HepG2 (cell line): ENCODE results near the gene SLC25A47. TPM values are rescaled to one million over a fixed set of nuclear protein-coding genes. Genes with fewer than 3 reads are reported as not detected.

ENCODE experiments used
- ATAC-seq: fragments of 200-7000 bp; cut with Tn5 transposase; 3 replicates; pipeline ENCODE4 v1.9.1; 2020; ENCODE audit warnings: mild to moderate bottlenecking, moderate library complexity
- BruUV-seq: library from RNA; stranded (reverse); fragments of 400-500 nt; replicated peaks from 2 replicates; lab custom pipeline; 2021; lab: Mats Ljungman, UMichigan
- CTCF ChIA-PET: fragments of 300-600 bp; formaldehyde crosslinking; extraction: SDS; loops from one replicate; lab custom pipeline; 2021; ENCODE audit warnings: low total read pairs, inconsistent platforms, low intra/inter-chr PET ratio; lab: Yijun Ruan, JAX
- POLR2A ChIA-PET: fragments of 350-600 bp; sonication (Branson Sonifier 250); formaldehyde crosslinking; loops from one replicate; lab custom pipeline; 2020; ENCODE audit warnings: antibody characterized with exemption, inconsistent platforms; lab: Yijun Ruan, JAX
- DNase-seq: peaks from one replicate; pipeline ENCODE4 v3.0.0-alpha.2; 2015; ENCODE audit warnings: low spot score
- FAIRE-seq: peaks from 3 replicates; lab custom pipeline; 2011; peaks lifted over from hg19 to GRCh38; lab: Jason Lieb, UNC
- H2AFZ ChIP-seq: one replicate; pipeline ENCODE4 v1.6.1; 2011; ENCODE audit warnings: low read length, inconsistent platforms
- H3K27ac ChIP-seq: fragments of 300-600 bp; 3 replicates; pipeline ENCODE4 v1.8.0; 2011; ENCODE audit warnings: mixed run types, mild to moderate bottlenecking, mixed read lengths, low read length, inconsistent platforms; ENCODE audit not compliant: insufficient read depth; ENCODE audit errors: extremely low read length
- H3K27me3 ChIP-seq, 2 experiments: fragments of 200-600 bp in 1 of 2; 2 replicates in 1 of 2; 3 replicates in 1 of 2; pipeline versions ENCODE4 v1.6.0 to v1.8.0; 2011; ENCODE audit warnings: low read length in 2 of 2, mild to moderate bottlenecking in 2 of 2, moderate library complexity in 2 of 2, inconsistent platforms in 1 of 2; ENCODE audit not compliant: insufficient read depth in 2 of 2, control insufficient read depth in 1 of 2
- H3K36me3 ChIP-seq, 2 experiments: fragments of 200-600 bp in 1 of 2; replicated peaks in 1 of 2; 2 replicates in 1 of 2; 3 replicates in 1 of 2; pipeline versions ENCODE4 v1.5.1 to v1.8.0; 2011; ENCODE audit warnings: low read length in 2 of 2, inconsistent platforms in 1 of 2; ENCODE audit not compliant: insufficient read depth in 2 of 2, control insufficient read depth in 1 of 2
- H3K4me1 ChIP-seq: 2 replicates; pipeline ENCODE4 v1.5.1; 2012; ENCODE audit warnings: low read length, inconsistent platforms; ENCODE audit not compliant: insufficient read depth
- H3K4me2 ChIP-seq: 2 replicates; pipeline ENCODE4 v1.6.0; 2011; ENCODE audit warnings: low read depth, low read length, inconsistent platforms
- H3K4me3 ChIP-seq, 3 experiments: fragments of 200-600 bp in 1 of 3; sonication (generic), shearing (Covaris generic) in 1 of 3; replicated peaks in 1 of 3; 2 replicates each; pipeline ENCODE4 v1.5.1; 2011 to 2016; ENCODE audit warnings: low read length in 3 of 3, inconsistent platforms in 2 of 3, low read depth in 2 of 3, mild to moderate bottlenecking in 2 of 3, control low read depth in 1 of 3, mixed read lengths in 1 of 3; ENCODE audit not compliant: insufficient read depth in 1 of 3
- H3K79me2 ChIP-seq: one replicate; pipeline ENCODE4 v1.6.1; 2011; ENCODE audit warnings: low read length, inconsistent platforms; ENCODE audit not compliant: insufficient read depth
- H3K9ac ChIP-seq: 2 replicates; pipeline ENCODE4 v1.6.0; 2011; ENCODE audit warnings: mild to moderate bottlenecking, low read depth, low read length, inconsistent platforms; ENCODE audit not compliant: insufficient read depth
- H3K9me3 ChIP-seq: 2 replicates; pipeline ENCODE4 v1.5.1; 2012; ENCODE audit warnings: mild to moderate bottlenecking, low read length
- H4K20me1 ChIP-seq: 2 replicates; pipeline ENCODE4 v1.6.0; 2011; ENCODE audit warnings: inconsistent platforms, mild to moderate bottlenecking, low read length, moderate library complexity; ENCODE audit not compliant: insufficient read depth
- MTA1 ChIP-seq: sonication (generic); formaldehyde crosslinking; IDR thresholded peaks from 2 replicates; pipeline ENCODE4 v1.4.0; 2020; ENCODE audit warnings: missing genetic modification reagents, mild to moderate bottlenecking, borderline replicate concordance
- POLR2A ChIP-seq, 2 experiments: IDR thresholded peaks; 2 replicates each; pipeline ENCODE4 v1.6.1; 2011; ENCODE audit warnings: low read depth in 2 of 2, low read length in 2 of 2, mild to moderate bottlenecking in 1 of 2, moderate library complexity in 1 of 2; ENCODE audit not compliant: insufficient read depth in 1 of 2
- SKI ChIP-seq: fragments of 450-650 bp; IDR thresholded peaks from one replicate; pipeline ENCODE4 v1.6.1; 2018; ENCODE audit warnings: mild to moderate bottlenecking; ENCODE audit not compliant: partially characterized antibody
- ZFP36L1 ChIP-seq: sonication (generic); formaldehyde crosslinking; IDR thresholded peaks from 2 replicates; pipeline ENCODE4 v1.8.0; 2022; ENCODE audit warnings: mild to moderate bottlenecking, missing genetic modification reagents, moderate library complexity
- ZNF136 ChIP-seq: sonication (generic); formaldehyde crosslinking; IDR thresholded peaks from 2 replicates; pipeline ENCODE4 v1.8.1; 2022; ENCODE audit warnings: low read depth, mild to moderate bottlenecking, moderate library complexity, missing genetic modification reagents
- ZNF207 ChIP-seq: fragments of 450-650 bp; IDR thresholded peaks from 2 replicates; pipeline ENCODE4 v1.6.1; 2016; ENCODE audit warnings: antibody characterized with exemption, borderline replicate concordance
- ZNF263 ChIP-seq: sonication (generic); formaldehyde crosslinking; IDR thresholded peaks from 2 replicates; pipeline ENCODE4 v1.4.0; 2020; ENCODE audit warnings: missing genetic modification reagents
- ZNF501 ChIP-seq: sonication (generic); formaldehyde crosslinking; IDR thresholded peaks from 2 replicates; pipeline ENCODE4 v1.5.1; 2020; ENCODE audit warnings: mild to moderate bottlenecking, moderate library complexity, missing genetic modification reagents
- ZNF546 ChIP-seq: sonication (generic); formaldehyde crosslinking; conservative IDR thresholded peaks from 2 replicates; pipeline ENCODE4 v1.8.1; 2023; ENCODE audit warnings: mild to moderate bottlenecking, missing genetic modification reagents
- WGBS: methylation state at CpG from one replicate; pipeline ENCODE4 v1.1.6; 2017; ENCODE audit warnings: low lambda C conversion rate; 5-methylcytosine and 5-hydroxymethylcytosine counted together
- in situ Hi-C: cut with HindIII; loops from 2 replicates; pipeline ENCODE4 v1.10.0; 2017; ENCODE audit warnings: low pct_unique_long_range_greater_than_20kb; ENCODE audit not compliant: extremely low pct_ligation_motif_present
- intact Hi-C: fragments of 100-400 bp; cut with micrococcal nuclease; formaldehyde crosslinking; loops from one replicate; pipeline ENCODE4 v1.10.0; 2022; ENCODE audit not compliant: unreplicated experiment
- polyA plus RNA-seq, 8 experiments: library from polyadenylated mRNA; depleted of rRNA in 3 of 8; stranded (reverse) in 7 of 8; unstranded in 1 of 8; fragments of >200 nt; fragmentation: Illumina TruSeq in 4 of 8; extraction: Trizol in 4 of 8; gene quantifications; 2 replicates each; pipeline versions ENCODE4 v1.2.1 to v1.2.3, GENCODE V29; 2011 to 2016; ENCODE audit warnings: low read depth in 4 of 8, missing spikeins in 1 of 8, mixed read lengths in 1 of 8; ENCODE audit not compliant: insufficient read depth in 1 of 8
- total RNA-seq, 5 experiments: library from RNA; depleted of rRNA; stranded (reverse); fragments of >200 nt; fragmentation: Illumina TruSeq; extraction: Trizol; gene quantifications; 2 replicates each; pipeline ENCODE4 v1.2.3, GENCODE V29; 2016; ENCODE audit warnings: low read depth in 1 of 5
- TF ChIP-seq, protein P1 (sequence below), 2 experiments: fragments of 450-650 bp in 1 of 2; sonication (generic) in 1 of 2; formaldehyde crosslinking in 1 of 2; IDR thresholded peaks; 2 replicates each; pipeline versions ENCODE4 v1.6.1 to v1.8.0; 2016 to 2022; ENCODE audit warnings: antibody characterized with exemption in 1 of 2, mild to moderate bottlenecking in 1 of 2, missing genetic modification reagents in 1 of 2
- TF ChIP-seq, protein P2 (sequence below): sonication (generic); formaldehyde crosslinking; IDR thresholded peaks from 2 replicates; pipeline ENCODE4 v1.5.0; 2020; ENCODE audit warnings: missing genetic modification reagents
- TF ChIP-seq, protein P3 (sequence below): sonication (generic); formaldehyde crosslinking; IDR thresholded peaks from 2 replicates; pipeline ENCODE4 v1.8.1; 2023; ENCODE audit warnings: mild to moderate bottlenecking, inconsistent platforms, moderate library complexity, missing genetic modification reagents, borderline replicate concordance

The SLC25A47 gene
- total and polyA plus RNA-seq, 2 of the 13 experiments (the other 11 are each of a cell fraction or from before 2014, with no cell fraction given), result 1.0 to 1.7 TPM

DNA sequence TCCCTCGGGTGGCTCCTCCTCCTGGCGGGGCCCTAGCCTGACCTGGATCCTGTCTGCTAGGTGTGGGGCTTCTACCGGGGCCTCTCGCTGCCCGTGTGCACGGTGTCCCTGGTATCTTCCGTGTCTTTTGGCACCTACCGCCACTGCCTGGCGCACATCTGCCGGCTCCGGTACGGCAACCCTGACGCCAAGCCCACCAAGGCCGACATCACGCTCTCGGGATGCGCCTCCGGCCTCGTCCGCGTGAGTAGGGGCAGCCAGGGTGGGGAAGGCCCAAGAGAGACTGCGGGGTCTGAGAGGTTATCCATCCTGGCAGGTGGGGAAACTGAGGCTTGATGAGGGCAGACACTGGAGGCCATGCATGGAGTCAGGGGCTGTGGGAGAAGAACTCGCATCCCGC is 4.0 kb downstream of the SLC25A47 start:
- H2AFZ ChIP-seq, result no peak overlapping the region
- H3K4me1 ChIP-seq, result peaks cover 72% of the 10 kb centered on the region
- no peaks in the 10 kb centered on the region for H3K79me2 ChIP-seq
- H3K27me3 ChIP-seq, result peaks cover 0 to 2% of the 10 kb centered on the region in 2 experiments; a peak in 1 of 5 replicates
- no peaks in the 10 kb centered on the region for H4K20me1 ChIP-seq
- FAIRE-seq (no peak), DNase-seq (no peak), ATAC-seq (no peak)
- in situ Hi-C loops, result no loop called here
- WGBS, result 95% methylated on average over 19 of the region's 24 CpGs
- H3K4me3 ChIP-seq, result no peak overlapping the region
- BruUV-seq, result no TSS peak
- intact Hi-C loops, result no loop called here
- no peak overlapping the region for H3K4me2 ChIP-seq
- ChIA-PET POLR2A (no interaction called here), CTCF (no interaction called here)
- no peak overlapping the region for H3K9ac ChIP-seq
- H3K27ac ChIP-seq, result no peak overlapping the region
- H3K9me3 ChIP-seq, result no peaks in the 10 kb centered on the region
- no peaks in the 10 kb centered on the region for H3K36me3 ChIP-seq
- TF ChIP-seq, protein P1, sequence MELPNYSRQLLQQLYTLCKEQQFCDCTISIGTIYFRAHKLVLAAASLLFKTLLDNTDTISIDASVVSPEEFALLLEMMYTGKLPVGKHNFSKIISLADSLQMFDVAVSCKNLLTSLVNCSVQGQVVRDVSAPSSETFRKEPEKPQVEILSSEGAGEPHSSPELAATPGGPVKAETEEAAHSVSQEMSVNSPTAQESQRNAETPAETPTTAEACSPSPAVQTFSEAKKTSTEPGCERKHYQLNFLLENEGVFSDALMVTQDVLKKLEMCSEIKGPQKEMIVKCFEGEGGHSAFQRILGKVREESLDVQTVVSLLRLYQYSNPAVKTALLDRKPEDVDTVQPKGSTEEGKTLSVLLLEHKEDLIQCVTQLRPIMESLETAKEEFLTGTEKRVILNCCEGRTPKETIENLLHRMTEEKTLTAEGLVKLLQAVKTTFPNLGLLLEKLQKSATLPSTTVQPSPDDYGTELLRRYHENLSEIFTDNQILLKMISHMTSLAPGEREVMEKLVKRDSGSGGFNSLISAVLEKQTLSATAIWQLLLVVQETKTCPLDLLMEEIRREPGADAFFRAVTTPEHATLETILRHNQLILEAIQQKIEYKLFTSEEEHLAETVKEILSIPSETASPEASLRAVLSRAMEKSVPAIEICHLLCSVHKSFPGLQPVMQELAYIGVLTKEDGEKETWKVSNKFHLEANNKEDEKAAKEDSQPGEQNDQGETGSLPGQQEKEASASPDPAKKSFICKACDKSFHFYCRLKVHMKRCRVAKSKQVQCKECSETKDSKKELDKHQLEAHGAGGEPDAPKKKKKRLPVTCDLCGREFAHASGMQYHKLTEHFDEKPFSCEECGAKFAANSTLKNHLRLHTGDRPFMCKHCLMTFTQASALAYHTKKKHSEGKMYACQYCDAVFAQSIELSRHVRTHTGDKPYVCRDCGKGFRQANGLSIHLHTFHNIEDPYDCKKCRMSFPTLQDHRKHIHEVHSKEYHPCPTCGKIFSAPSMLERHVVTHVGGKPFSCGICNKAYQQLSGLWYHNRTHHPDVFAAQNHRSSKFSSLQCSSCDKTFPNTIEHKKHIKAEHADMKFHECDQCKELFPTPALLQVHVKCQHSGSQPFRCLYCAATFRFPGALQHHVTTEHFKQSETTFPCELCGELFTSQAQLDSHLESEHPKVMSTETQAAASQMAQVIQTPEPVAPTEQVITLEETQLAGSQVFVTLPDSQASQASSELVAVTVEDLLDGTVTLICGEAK (IDR thresholded peaks at IDR 0.05), result no peak
- TF ChIP-seq, protein P1 (CRISPR knock-in tag; IDR thresholded peaks at IDR 0.05), result no peak
- TF ChIP-seq ZFP36L1 (CRISPR knock-in tag) (no peak), ZNF263 (no peak), ZNF136 (no peak), POLR2A (IDR thresholded peaks at IDR 0.05; ENCODE audit: insufficient read depth in 1 of 2, low read depth in 2 of 2, low read length in 2 of 2) (no peak), MTA1 (CRISPR knock-in tag) (no peak), SKI (no peak), ZNF546 (CRISPR knock-in tag) (no peak), ZNF501 (CRISPR knock-in tag) (no peak), ZNF207 (no peak)
- TF ChIP-seq, protein P2, sequence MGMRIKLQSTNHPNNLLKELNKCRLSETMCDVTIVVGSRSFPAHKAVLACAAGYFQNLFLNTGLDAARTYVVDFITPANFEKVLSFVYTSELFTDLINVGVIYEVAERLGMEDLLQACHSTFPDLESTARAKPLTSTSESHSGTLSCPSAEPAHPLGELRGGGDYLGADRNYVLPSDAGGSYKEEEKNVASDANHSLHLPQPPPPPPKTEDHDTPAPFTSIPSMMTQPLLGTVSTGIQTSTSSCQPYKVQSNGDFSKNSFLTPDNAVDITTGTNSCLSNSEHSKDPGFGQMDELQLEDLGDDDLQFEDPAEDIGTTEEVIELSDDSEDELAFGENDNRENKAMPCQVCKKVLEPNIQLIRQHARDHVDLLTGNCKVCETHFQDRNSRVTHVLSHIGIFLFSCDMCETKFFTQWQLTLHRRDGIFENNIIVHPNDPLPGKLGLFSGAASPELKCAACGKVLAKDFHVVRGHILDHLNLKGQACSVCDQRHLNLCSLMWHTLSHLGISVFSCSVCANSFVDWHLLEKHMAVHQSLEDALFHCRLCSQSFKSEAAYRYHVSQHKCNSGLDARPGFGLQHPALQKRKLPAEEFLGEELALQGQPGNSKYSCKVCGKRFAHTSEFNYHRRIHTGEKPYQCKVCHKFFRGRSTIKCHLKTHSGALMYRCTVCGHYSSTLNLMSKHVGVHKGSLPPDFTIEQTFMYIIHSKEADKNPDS (CRISPR knock-in tag), result no peak
- TF ChIP-seq, protein P3, sequence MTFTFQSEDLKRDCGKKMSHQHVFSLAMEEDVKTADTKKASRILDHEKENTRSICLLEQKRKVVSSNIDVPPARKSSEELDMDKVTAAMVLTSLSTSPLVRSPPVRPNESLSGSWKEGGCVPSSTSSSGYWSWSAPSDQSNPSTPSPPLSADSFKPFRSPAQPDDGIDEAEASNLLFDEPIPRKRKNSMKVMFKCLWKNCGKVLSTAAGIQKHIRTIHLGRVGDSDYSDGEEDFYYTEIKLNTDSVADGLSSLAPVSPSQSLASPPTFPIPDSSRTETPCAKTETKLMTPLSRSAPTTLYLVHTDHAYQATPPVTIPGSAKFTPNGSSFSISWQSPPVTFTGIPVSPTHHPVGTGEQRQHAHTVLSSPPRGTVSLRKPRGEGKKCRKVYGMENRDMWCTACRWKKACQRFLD (CRISPR knock-in tag), result no peak
